Epidermal melanocyte (primary cell): Measurements from ENCODE around the gene IQCE.
A peak's percentile ranks its signal among the peaks of the same experiment; 100 is the strongest.

ENCODE experiments used
- DNase-seq: peaks from one replicate; pipeline ENCODE4 v3.0.0; 2011; ENCODE audit warnings: low spot score; ENCODE audit not compliant: insufficient read length

The IQCE gene

GRCh38 chr7:2633538-2634266 is 74.9 kb downstream of the IQCE start:
- peak; percentile 74 for DNase-seq

GRCh38 chr7:2634267-2635145 is 75.7 kb downstream of the IQCE start:
- DNase-seq, result no peak

GRCh38 chr7:2635148-2635668 is 76.4 kb downstream of the IQCE start:
- DNase-seq, result no peak

GRCh38 chr7:2635810-2636701 is 77.3 kb downstream of the IQCE start:
- no peak for DNase-seq

GRCh38 chr7:2637066-2637471 is 78.3 kb downstream of the IQCE start:
- DNase-seq, result no peak

GRCh38 chr7:2637505-2638223 is 78.9 kb downstream of the IQCE start:
- DNase-seq, result no peak

GRCh38 chr7:2638224-2638991 is 79.6 kb downstream of the IQCE start:
- DNase-seq, result peak; percentile 51

GRCh38 chr7:2639181-2639681 is 80.5 kb downstream of the IQCE start:
- DNase-seq, result no peak

GRCh38 chr7:2639695-2640481 is 81.1 kb downstream of the IQCE start:
- no peak for DNase-seq

GRCh38 chr7:2640482-2640830 is 81.7 kb downstream of the IQCE start:
- DNase-seq, result no peak

GRCh38 chr7:2640846-2641316 is 82.1 kb downstream of the IQCE start:
- DNase-seq, result no peak

GRCh38 chr7:2641406-2642393 is 82.9 kb downstream of the IQCE start:
- DNase-seq, result peak; percentile 85

GRCh38 chr7:2643386-2644219 is 84.8 kb downstream of the IQCE start:
- DNase-seq, result no peak

GRCh38 chr7:2644220-2644561 is 85.4 kb downstream of the IQCE start:
- no peak for DNase-seq

GRCh38 chr7:2644562-2645273 is 85.9 kb downstream of the IQCE start:
- DNase-seq, result no peak

- DNase-seq, result no peak
Measured at GRCh38 chr7:2645274-2645868, 86.6 kb downstream of the IQCE start.
